Activated T-helper 17 cell treated with anti-CD3 and anti-CD28 coated beads, Interleukin-2, amount 50 U/mL, for 72 hours (primary cell): ENCODE data around the gene ZNF546. TPM values are rescaled to one million over a fixed set of nuclear protein-coding genes. Genes with fewer than 3 reads are reported as not detected.
"Not testable (repeated sequence)": the region's sequence is repeated elsewhere in the genome, so short reads cannot be mapped to it uniquely, and the experiment has no call there.

ENCODE experiments used
- ATAC-seq: fragments of 150-1000 bp; cut with Tn5 transposase; replicated peaks from 2 replicates; pipeline ENCODE4 v1.10.0; 2021; ENCODE audit warnings: mild to moderate bottlenecking, moderate library complexity
- H3K27ac Mint-ChIP-seq: one replicate; pipeline ENCODE4 v1.8.0; 2022; ENCODE audit warnings: mixed read lengths
- H3K27me3 Mint-ChIP-seq: one replicate; pipeline ENCODE4 v1.8.0; 2022; ENCODE audit warnings: mixed read lengths
- H3K36me3 Mint-ChIP-seq: one replicate; pipeline ENCODE4 v1.8.0; 2022; ENCODE audit warnings: low read depth, mild to moderate bottlenecking, mixed read lengths
- H3K4me1 Mint-ChIP-seq: one replicate; pipeline ENCODE4 v1.8.0; 2022; ENCODE audit warnings: mixed read lengths
- H3K4me3 Mint-ChIP-seq: one replicate; pipeline ENCODE4 v1.8.0; 2022; ENCODE audit warnings: mild to moderate bottlenecking, mixed read lengths
- H3K9me3 Mint-ChIP-seq: one replicate; pipeline ENCODE4 v1.8.0; 2022; ENCODE audit warnings: mixed read lengths
- total RNA-seq, 2 donors: library from RNA; stranded (reverse); gene quantifications; one replicate each; pipeline ENCODE4 v1.2.3, GENCODE V29; 2022

The ZNF546 gene
- total RNA-seq: 10 to 100 TPM in 1 of 2 donors, 1 to 10 TPM in 1; 5.8 to 10.2 TPM

- H3K27me3 Mint-ChIP-seq: no peaks in the 10 kb centered on the region
- ATAC-seq: peak; percentile 89
- H3K9me3 Mint-ChIP-seq: peaks cover 4% of the 10 kb centered on the region
- H3K27ac Mint-ChIP-seq: peak within 1 kb of the TSS; percentile 93
- peak within 1 kb of the TSS; percentile 92 for H3K4me3 Mint-ChIP-seq
- H3K36me3 Mint-ChIP-seq: peaks cover 11% of the 10 kb centered on the region
- H3K4me1 Mint-ChIP-seq: peaks cover 21% of the 10 kb centered on the region
Observed at GRCh38 chr19:39996811-39997637, at the start of gene ZNF546. ZNF546 (plus strand) TSS chr19:39997060; CDS start chr19:39998327, 1,267 bp downstream.

- ATAC-seq: peak; percentile 73
- Mint-ChIP-seq H3K4me3 (peak overlapping the region; percentile 11), H3K27me3 (no peaks in the 10 kb centered on the region), H3K27ac (peak overlapping the region; percentile 48), H3K36me3 (no peaks in the 10 kb centered on the region), H3K9me3 (no peaks in the 10 kb centered on the region), H3K4me1 (peaks cover 38% of the 10 kb centered on the region)
Observed at GRCh38 chr19:39949026-39949747, 47.7 kb upstream of the ZNF546 start.

- no peak for ATAC-seq
- Mint-ChIP-seq H3K4me1 (peaks cover 36% of the 10 kb centered on the region), H3K27ac (peak overlapping the region; percentile 49), H3K27me3 (no peaks in the 10 kb centered on the region), H3K9me3 (no peaks in the 10 kb centered on the region), H3K36me3 (no peaks in the 10 kb centered on the region), H3K4me3 (peak overlapping the region; percentile 56)
Observed at GRCh38 chr19:39951065-39951650, 45.7 kb upstream of the ZNF546 start.

GRCh38 chr19:39951686-39952085 is 45.2 kb upstream of the ZNF546 start:
- peak; percentile 58 for ATAC-seq
- Mint-ChIP-seq H3K36me3 (no peaks in the 10 kb centered on the region), H3K9me3 (no peaks in the 10 kb centered on the region), H3K4me1 (peaks cover 36% of the 10 kb centered on the region), H3K27me3 (no peaks in the 10 kb centered on the region), H3K27ac (peak overlapping the region; percentile 49), H3K4me3 (peak overlapping the region; percentile 56)

GRCh38 chr19:39953915-39954314 is 42.9 kb upstream of the ZNF546 start:
- H3K36me3 Mint-ChIP-seq: no peaks in the 10 kb centered on the region
- peaks cover 32% of the 10 kb centered on the region for H3K4me1 Mint-ChIP-seq
- peak overlapping the region; percentile 56 for H3K4me3 Mint-ChIP-seq
- H3K27me3 Mint-ChIP-seq: no peaks in the 10 kb centered on the region
- H3K9me3 Mint-ChIP-seq: no peaks in the 10 kb centered on the region
- H3K27ac Mint-ChIP-seq: peak overlapping the region; percentile 49
- ATAC-seq: peak; percentile 13

GRCh38 chr19:39957886-39958285 is 39.0 kb upstream of the ZNF546 start:
- H3K9me3 Mint-ChIP-seq, H3K27me3 Mint-ChIP-seq, H3K36me3 Mint-ChIP-seq, ATAC-seq: not testable (repeated sequence)
- Mint-ChIP-seq H3K27ac (peak overlapping the region; percentile 52), H3K4me1 (peaks cover 16% of the 10 kb centered on the region), H3K4me3 (peak overlapping the region; percentile 29)

GRCh38 chr19:39958942-39959341 is 37.9 kb upstream of the ZNF546 start:
- not testable (repeated sequence) for H3K27me3 Mint-ChIP-seq, H3K9me3 Mint-ChIP-seq, H3K4me1 Mint-ChIP-seq, H3K36me3 Mint-ChIP-seq, ATAC-seq
- Mint-ChIP-seq H3K4me3 (peak overlapping the region; percentile 58), H3K27ac (peak overlapping the region; percentile 66)

GRCh38 chr19:39959407-39959806 is 37.5 kb upstream of the ZNF546 start:
- H3K9me3 Mint-ChIP-seq, H3K36me3 Mint-ChIP-seq, H3K4me1 Mint-ChIP-seq, H3K27me3 Mint-ChIP-seq, ATAC-seq: not testable (repeated sequence)
- Mint-ChIP-seq H3K4me3 (peak overlapping the region; percentile 58), H3K27ac (peak overlapping the region; percentile 66)

- Mint-ChIP-seq H3K9me3 (no peaks in the 10 kb centered on the region), H3K4me1 (peaks cover 12% of the 10 kb centered on the region), H3K36me3 (peaks cover under 1% of the 10 kb centered on the region), H3K27me3 (no peaks in the 10 kb centered on the region), H3K4me3 (no peak overlapping the region), H3K27ac (no peak overlapping the region)
- no peak for ATAC-seq
Observed at GRCh38 chr19:39963898-39964297, 33.0 kb upstream of the ZNF546 start.

- Mint-ChIP-seq H3K27ac (no peak overlapping the region), H3K9me3 (no peaks in the 10 kb centered on the region), H3K36me3 (peaks cover 28% of the 10 kb centered on the region), H3K4me3 (no peak overlapping the region), H3K27me3 (no peaks in the 10 kb centered on the region), H3K4me1 (peaks cover 18% of the 10 kb centered on the region)
- no peak for ATAC-seq
Observed at GRCh38 chr19:39966617-39967016, 30.2 kb upstream of the ZNF546 start.

GRCh38 chr19:39967561-39967960 is 29.3 kb upstream of the ZNF546 start:
- ATAC-seq: no peak
- Mint-ChIP-seq H3K4me3 (no peak overlapping the region), H3K36me3 (peaks cover 37% of the 10 kb centered on the region), H3K9me3 (no peaks in the 10 kb centered on the region), H3K27ac (peak overlapping the region; percentile 46), H3K27me3 (no peaks in the 10 kb centered on the region), H3K4me1 (peaks cover 21% of the 10 kb centered on the region)

GRCh38 chr19:39968789-39969188 is 28.1 kb upstream of the ZNF546 start:
- Mint-ChIP-seq H3K9me3 (no peaks in the 10 kb centered on the region), H3K36me3 (peaks cover 50% of the 10 kb centered on the region), H3K27ac (peak overlapping the region; percentile 99), H3K4me1 (peaks cover 25% of the 10 kb centered on the region), H3K27me3 (no peaks in the 10 kb centered on the region), H3K4me3 (peak overlapping the region; percentile 97)
- ATAC-seq: no peak

- no peak for ATAC-seq
- Mint-ChIP-seq H3K36me3 (peaks cover 54% of the 10 kb centered on the region), H3K9me3 (no peaks in the 10 kb centered on the region), H3K4me1 (peaks cover 27% of the 10 kb centered on the region), H3K4me3 (peak overlapping the region; percentile 97), H3K27me3 (no peaks in the 10 kb centered on the region), H3K27ac (peak overlapping the region; percentile 99)
Observed at GRCh38 chr19:39969266-39969665, 27.6 kb upstream of the ZNF546 start.

- H3K4me1 Mint-ChIP-seq: peaks cover 27% of the 10 kb centered on the region
- no peaks in the 10 kb centered on the region for H3K27me3 Mint-ChIP-seq
- peak overlapping the region; percentile 99 for H3K27ac Mint-ChIP-seq
- ATAC-seq: no peak
- peak overlapping the region; percentile 97 for H3K4me3 Mint-ChIP-seq
- no peaks in the 10 kb centered on the region for H3K9me3 Mint-ChIP-seq
- peaks cover 60% of the 10 kb centered on the region for H3K36me3 Mint-ChIP-seq
Observed at GRCh38 chr19:39969681-39970424, 27.0 kb upstream of the ZNF546 start.
